Keratinocyte (primary cell): Measurements from ENCODE around the gene FEM1A. TPM values are rescaled to one million over a fixed set of nuclear protein-coding genes. Genes with fewer than 3 reads are reported as not detected.

Experiments used
- DNase-seq: peaks from one replicate; pipeline ENCODE4 v3.0.0-alpha.2; 2011; ENCODE audit warnings: low read depth, missing footprints, low spot score
- FAIRE-seq: peaks from 2 replicates; lab custom pipeline; 2011; peaks lifted over from hg19 to GRCh38; lab: Jason Lieb, UNC
- H2AFZ ChIP-seq: 2 replicates; pipeline ENCODE4 v1.6.0; 2012; ENCODE audit warnings: low read length, control low read depth, inconsistent platforms; ENCODE audit not compliant: control insufficient read depth
- H3K27ac ChIP-seq: 2 replicates; pipeline ENCODE4 v1.5.1; 2011; ENCODE audit warnings: low read length; ENCODE audit not compliant: control insufficient read depth, insufficient read depth
- H3K27me3 ChIP-seq: 3 replicates; pipeline ENCODE4 v1.6.0; 2011; ENCODE audit warnings: low read length; ENCODE audit not compliant: control insufficient read depth, insufficient read depth; ENCODE audit errors: extremely low read depth
- H3K36me3 ChIP-seq, 2 experiments: 2 replicates in 1 of 2; 3 replicates in 1 of 2; pipeline ENCODE4 v1.5.1; 2011; ENCODE audit warnings: low read length in 2 of 2, mild to moderate bottlenecking in 1 of 2; ENCODE audit not compliant: control insufficient read depth in 2 of 2, insufficient read depth in 2 of 2; ENCODE audit errors: extremely low read depth in 1 of 2
- H3K4me1 ChIP-seq: 3 replicates; pipeline ENCODE4 v1.5.1; 2011; ENCODE audit warnings: low read length; ENCODE audit not compliant: control insufficient read depth, insufficient read depth; ENCODE audit errors: extremely low read depth
- H3K4me2 ChIP-seq: 3 replicates; pipeline ENCODE4 v1.6.0; 2011; ENCODE audit warnings: low read depth, low read length; ENCODE audit not compliant: control insufficient read depth, insufficient read depth; ENCODE audit errors: extremely low read depth
- H3K4me3 ChIP-seq, 3 experiments: fragments of 200-600 bp in 1 of 3; sonication (generic) in 1 of 3; 2 replicates in 2 of 3; 3 replicates in 1 of 3; pipeline ENCODE4 v1.5.1; 2011 to 2016; ENCODE audit warnings: low read length in 3 of 3, mild to moderate bottlenecking in 3 of 3, control low read depth in 2 of 3, inconsistent platforms in 1 of 3, low read depth in 1 of 3, mixed read lengths in 1 of 3, mixed run types in 1 of 3, moderate library complexity in 1 of 3; ENCODE audit not compliant: control insufficient read depth in 2 of 3, insufficient read depth in 2 of 3; ENCODE audit errors: extremely low read depth in 1 of 3
- H3K79me2 ChIP-seq: 2 replicates; pipeline ENCODE4 v1.6.0; 2012; ENCODE audit warnings: low read length; ENCODE audit not compliant: control insufficient read depth, insufficient read depth
- H3K9ac ChIP-seq: 3 replicates; pipeline ENCODE4 v1.6.0; 2011; ENCODE audit warnings: low read length; ENCODE audit not compliant: control insufficient read depth, insufficient read depth; ENCODE audit errors: extremely low read depth
- H3K9me1 ChIP-seq: 3 replicates; pipeline ENCODE4 v1.6.0; 2011; ENCODE audit warnings: low read length; ENCODE audit not compliant: control insufficient read depth, insufficient read depth; ENCODE audit errors: extremely low read depth
- H3K9me3 ChIP-seq: 2 replicates; pipeline ENCODE4 v1.5.1; 2012; ENCODE audit warnings: low read depth, low read length; ENCODE audit not compliant: control insufficient read depth
- H4K20me1 ChIP-seq: 3 replicates; pipeline ENCODE4 v1.6.0; 2011; ENCODE audit warnings: low read length; ENCODE audit not compliant: control insufficient read depth, insufficient read depth; ENCODE audit errors: extremely low read depth
- EZH2 ChIP-seq: IDR thresholded peaks from one replicate; pipeline ENCODE4 v1.6.1; 2012; ENCODE audit warnings: inconsistent platforms, mild to moderate bottlenecking, low read length, moderate library complexity
- dilution Hi-C: fragments of 300-500 bp; cut with MboI; formaldehyde crosslinking; loops from one replicate; pipeline ENCODE4 v1.7.0; 2020; ENCODE audit warnings: low sequenced_read_pairs; ENCODE audit not compliant: extremely low pct_ligation_motif_present
- polyA plus RNA-seq, 5 experiments: library from polyadenylated mRNA; depleted of rRNA in 3 of 5; stranded (reverse) in 3 of 5; stranded (forward) in 1 of 5; unstranded in 1 of 5; fragments of >200 nt; gene quantifications; 1 replicate in 1 of 5; 2 replicates in 3 of 5; 3 replicates in 1 of 5; pipeline versions ENCODE4 v1.2.1 to v1.2.3, GENCODE V29; 2011 to 2012; ENCODE audit warnings: missing spikeins in 2 of 5, low read depth in 1 of 5, low replicate concordance in 1 of 5
- TF ChIP-seq, protein P1 (sequence below), 3 experiments: IDR thresholded peaks in 1 of 3; conservative IDR thresholded peaks in 1 of 3; optimal IDR thresholded peaks in 1 of 3; 2 replicates in 2 of 3; 3 replicates in 1 of 3; pipeline versions ENCODE3 to v1.5.1; 2011; ENCODE audit warnings: low read length in 3 of 3, mild to moderate bottlenecking in 3 of 3, moderate library complexity in 2 of 3, control low read depth in 1 of 3, inconsistent platforms in 1 of 3; ENCODE audit not compliant: insufficient read depth in 2 of 3; ENCODE audit errors: extremely low read depth in 1 of 3

Gene FEM1A
- polyA plus RNA-seq, 1 donor (not counting 4 experiments of a cell fraction or from before 2014, with no cell fraction given): 3.5 TPM

DNA sequence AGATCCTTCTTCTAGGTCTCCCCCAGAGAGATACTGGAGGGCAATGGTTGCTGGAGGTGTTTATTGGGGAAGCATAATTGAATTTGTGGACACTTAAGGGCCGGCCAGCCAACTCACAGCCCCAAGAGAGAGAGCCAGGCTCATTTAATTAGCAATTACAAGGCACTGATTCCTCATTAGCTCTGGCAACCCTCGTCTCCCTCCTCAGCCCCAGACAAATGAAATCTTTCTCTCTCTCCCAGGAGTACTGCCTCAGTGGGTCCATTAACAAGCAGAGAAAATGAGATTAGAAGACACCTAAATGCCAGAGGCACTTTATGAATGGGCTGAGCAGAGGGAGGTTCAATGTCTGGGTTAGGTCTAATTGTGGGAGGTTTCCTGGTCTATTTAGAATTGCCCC, 19.0 kb upstream of the FEM1A start:
- Histone ChIP-seq H3K27me3 (no peaks in the 10 kb centered on the region), H3K4me2 (no peak overlapping the region), H3K36me3 (no peaks in the 10 kb centered on the region), H3K9me1 (no peaks in the 10 kb centered on the region), H2AFZ (no peak overlapping the region), H3K27ac (no peak overlapping the region), H3K4me1 (no peaks in the 10 kb centered on the region), H3K9ac (no peak overlapping the region), H4K20me1 (peaks cover 2% of the 10 kb centered on the region), H3K79me2 (no peaks in the 10 kb centered on the region), H3K9me3 (no peaks in the 10 kb centered on the region), H3K4me3 (no peak overlapping the region)
- FAIRE-seq (no peak), DNase-seq (no peak)
- dilution Hi-C loops: no loop called here
- no peak for TF ChIP-seq EZH2
- TF ChIP-seq, protein P1, sequence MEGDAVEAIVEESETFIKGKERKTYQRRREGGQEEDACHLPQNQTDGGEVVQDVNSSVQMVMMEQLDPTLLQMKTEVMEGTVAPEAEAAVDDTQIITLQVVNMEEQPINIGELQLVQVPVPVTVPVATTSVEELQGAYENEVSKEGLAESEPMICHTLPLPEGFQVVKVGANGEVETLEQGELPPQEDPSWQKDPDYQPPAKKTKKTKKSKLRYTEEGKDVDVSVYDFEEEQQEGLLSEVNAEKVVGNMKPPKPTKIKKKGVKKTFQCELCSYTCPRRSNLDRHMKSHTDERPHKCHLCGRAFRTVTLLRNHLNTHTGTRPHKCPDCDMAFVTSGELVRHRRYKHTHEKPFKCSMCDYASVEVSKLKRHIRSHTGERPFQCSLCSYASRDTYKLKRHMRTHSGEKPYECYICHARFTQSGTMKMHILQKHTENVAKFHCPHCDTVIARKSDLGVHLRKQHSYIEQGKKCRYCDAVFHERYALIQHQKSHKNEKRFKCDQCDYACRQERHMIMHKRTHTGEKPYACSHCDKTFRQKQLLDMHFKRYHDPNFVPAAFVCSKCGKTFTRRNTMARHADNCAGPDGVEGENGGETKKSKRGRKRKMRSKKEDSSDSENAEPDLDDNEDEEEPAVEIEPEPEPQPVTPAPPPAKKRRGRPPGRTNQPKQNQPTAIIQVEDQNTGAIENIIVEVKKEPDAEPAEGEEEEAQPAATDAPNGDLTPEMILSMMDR (optimal IDR thresholded peaks at IDR 0.05 in 1 of 3, IDR thresholded peaks at IDR 0.05 in 1 of 3, conservative IDR thresholded peaks at IDR 0.05 in 1 of 3; ENCODE audit: extremely low read depth in 1 of 3, insufficient read depth in 2 of 3, low read length in 3 of 3): no peak

DNA sequence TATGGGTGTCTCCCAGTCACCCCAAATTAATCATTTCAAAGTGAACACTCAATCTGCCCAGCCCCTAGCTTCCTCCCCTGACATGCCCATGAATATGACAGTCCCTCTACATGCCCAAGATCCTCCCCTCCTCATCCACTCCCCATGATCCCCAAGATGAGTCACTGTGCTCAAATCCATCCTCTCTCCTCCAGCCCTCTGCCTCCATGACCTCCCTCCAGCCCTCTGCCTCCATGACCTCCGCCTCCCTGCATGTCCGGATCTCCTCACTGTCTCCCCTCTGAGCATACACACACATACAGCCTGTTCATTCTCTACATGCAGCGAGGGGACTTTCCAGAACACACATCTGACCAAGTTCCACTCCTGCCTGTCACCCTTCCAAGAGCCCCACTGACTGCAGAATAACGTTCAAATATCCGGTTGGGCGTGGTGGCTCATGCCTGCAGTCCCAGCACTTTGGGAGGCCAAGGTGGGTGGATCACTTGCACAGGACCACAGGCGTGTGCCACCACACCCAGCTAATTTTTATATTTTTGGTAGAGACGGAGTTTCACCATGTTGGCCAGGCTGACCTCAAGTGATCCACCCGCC, 18.4 kb upstream of the FEM1A start:
- peaks cover 2% of the 10 kb centered on the region for H4K20me1 ChIP-seq

More for the DNA sequence above, 18.4 kb upstream of the FEM1A start:
- Histone ChIP-seq H3K27ac (no peak overlapping the region), H3K36me3 (no peaks in the 10 kb centered on the region), H3K79me2 (no peaks in the 10 kb centered on the region), H3K9me3 (no peaks in the 10 kb centered on the region), H2AFZ (no peak overlapping the region), H3K9ac (no peak overlapping the region), H3K4me2 (no peak overlapping the region), H3K9me1 (no peaks in the 10 kb centered on the region), H3K27me3 (no peaks in the 10 kb centered on the region), H3K4me1 (no peaks in the 10 kb centered on the region), H3K4me3 (no peak overlapping the region)
- DNase-seq (no peak), FAIRE-seq (no peak)
- no peak for TF ChIP-seq EZH2
- TF ChIP-seq, protein P1 (optimal IDR thresholded peaks at IDR 0.05 in 1 of 3, IDR thresholded peaks at IDR 0.05 in 1 of 3, conservative IDR thresholded peaks at IDR 0.05 in 1 of 3; ENCODE audit: extremely low read depth in 1 of 3, insufficient read depth in 2 of 3, low read length in 3 of 3): no peak
- dilution Hi-C loops: no loop called here
